Esophagus (tissue), 2 donors: ENCODE measurements around the gene ZNFX1. TPM values are rescaled to one million over a fixed set of nuclear protein-coding genes. Genes with fewer than 3 reads are reported as not detected.

Experiments
- H3K27ac ChIP-seq, 2 donors: one replicate each; pipeline ENCODE4 v1.5.1; 2013; ENCODE audit warnings: low read depth in 2 of 2, mild to moderate bottlenecking in 2 of 2, inconsistent platforms in 1 of 2, low read length in 1 of 2, moderate library complexity in 1 of 2
- H3K27me3 ChIP-seq, 2 donors: one replicate each; pipeline ENCODE4 v1.6.1; 2013; ENCODE audit warnings: low read length in 2 of 2, control low read depth in 1 of 2, mild to moderate bottlenecking in 1 of 2; ENCODE audit not compliant: insufficient read depth in 2 of 2, control insufficient read depth in 1 of 2
- H3K36me3 ChIP-seq, 2 donors: one replicate each; pipeline ENCODE4 v1.6.1; 2013; ENCODE audit warnings: low read length in 1 of 2; ENCODE audit not compliant: control insufficient read depth in 2 of 2, insufficient read depth in 2 of 2
- H3K4me1 ChIP-seq, 2 donors: one replicate each; pipeline ENCODE4 v1.6.1; 2013; ENCODE audit warnings: low read length in 1 of 2; ENCODE audit not compliant: control insufficient read depth in 2 of 2, insufficient read depth in 2 of 2
- H3K4me3 ChIP-seq, 2 donors: one replicate each; pipeline ENCODE4 v1.5.1; 2013; ENCODE audit warnings: low read length in 2 of 2, mild to moderate bottlenecking in 2 of 2, low read depth in 1 of 2, moderate library complexity in 1 of 2
- H3K9me3 ChIP-seq, 2 donors: one replicate each; pipeline ENCODE4 v1.6.1; 2013; ENCODE audit warnings: mild to moderate bottlenecking in 2 of 2, low read depth in 1 of 2, low read length in 1 of 2, moderate library complexity in 1 of 2; ENCODE audit not compliant: control insufficient read depth in 2 of 2, insufficient read depth in 1 of 2
- WGBS, 2 donors: extraction: QIAGEN DNeasy Blood & Tissue Kit; methylation state at CpG; one replicate each; pipeline ENCODE4 v1.1.7; 2013; 5-methylcytosine and 5-hydroxymethylcytosine counted together
- polyA plus RNA-seq, 2 donors: library from polyadenylated mRNA; stranded (reverse); fragments of 200-250 nt; gene quantifications; one replicate each; pipeline ENCODE4 v1.2.3, GENCODE V29; 2013
- donor health status: healthy with polysubstance abuse.
- donor health status: Bipolar disorder and iron deficiency.

ZNFX1 gene
- polyA plus RNA-seq: 1 to 10 TPM; 4.4 to 5.2 TPM

- whole genome bisulfite sequencing, 2 donors: 0 to 1% methylated on average over 79 to 80 of the region's 80 CpGs
- Histone ChIP-seq H3K27ac (peak within 1 kb of the TSS; percentile 98 to 99), H3K36me3 (peaks cover 16 to 21% of the 10 kb centered on the region in 2 donors), H3K9me3 (peaks cover 2 to 4% of the 10 kb centered on the region in 2 donors), H3K4me3 (peak within 1 kb of the TSS; percentile 95 to 100), H3K4me1 (peaks cover 0 to 4% of the 10 kb centered on the region in 2 donors), H3K27me3 (no peaks in the 10 kb centered on the region)
Observed at GRCh38 chr20:49278036-49278817, at the start of gene ZNFX1. TSS of gene ZNFX1 (minus strand) at chr20:49278057. CDS start at chr20:49275839, 2,218 bp downstream.

- peak overlapping the region in 1 of 2 donors; percentile 26 for H3K27ac ChIP-seq
- no peaks in the 10 kb centered on the region for H3K27me3 ChIP-seq
- H3K9me3 ChIP-seq: no peaks in the 10 kb centered on the region
- 25 to 43% methylated on average over 10 of the region's 10 CpGs for WGBS, 2 donors
- H3K4me3 ChIP-seq: no peak overlapping the region
- no peaks in the 10 kb centered on the region for H3K36me3 ChIP-seq
- no peaks in the 10 kb centered on the region for H3K4me1 ChIP-seq
Observed at GRCh38 chr20:49326026-49326425, 48.2 kb upstream of the ZNFX1 start.

GRCh38 chr20:49324306-49324705 lies 46.4 kb upstream of the ZNFX1 start:
- Histone ChIP-seq H3K36me3 (no peaks in the 10 kb centered on the region), H3K27me3 (peaks cover 0 to 4% of the 10 kb centered on the region in 2 donors), H3K4me1 (no peaks in the 10 kb centered on the region), H3K4me3 (no peak overlapping the region), H3K27ac (peak overlapping the region in 1 of 2 donors; percentile 58), H3K9me3 (no peaks in the 10 kb centered on the region)
- WGBS, 2 donors: 86 to 88% methylated on average over 5 of the region's 5 CpGs

DNA sequence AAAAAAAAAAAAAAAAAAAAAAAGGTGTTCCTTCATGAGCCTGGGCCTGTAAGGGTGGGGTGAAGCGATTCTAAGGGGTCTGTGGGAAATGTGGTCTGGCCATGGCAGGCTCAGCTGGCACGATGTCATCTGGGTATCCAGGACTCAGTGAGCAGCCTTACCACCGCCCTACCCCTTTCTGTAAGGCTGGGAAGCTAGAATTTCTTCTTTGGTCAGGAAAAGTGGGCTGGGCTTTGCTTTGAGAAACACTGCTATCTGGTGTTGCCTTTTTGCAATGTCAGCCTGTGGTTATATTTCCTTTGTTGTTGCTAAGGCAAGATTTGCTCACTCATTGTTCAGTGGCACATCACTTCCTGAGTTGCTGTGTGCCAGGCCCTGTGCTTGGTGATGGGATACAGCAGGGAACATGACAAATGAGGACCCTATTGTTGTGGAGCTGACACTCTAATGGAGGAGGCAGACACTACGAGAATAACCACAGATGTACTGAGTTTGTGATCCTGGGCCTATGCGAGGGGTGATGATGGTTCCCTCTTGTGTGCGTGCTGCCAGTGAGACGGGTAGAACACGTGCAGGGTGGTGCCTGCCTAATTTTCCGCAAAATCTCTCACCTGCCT lies 45.9 kb upstream of the ZNFX1 start:
- WGBS, 2 donors: 46 to 50% methylated on average over 9 of the region's 9 CpGs
- H3K9me3 ChIP-seq: peaks cover 0 to 2% of the 10 kb centered on the region in 2 donors
- peaks cover 0 to 6% of the 10 kb centered on the region in 2 donors for H3K27me3 ChIP-seq
- H3K27ac ChIP-seq: peak overlapping the region in 1 of 2 donors; percentile 58
- H3K4me1 ChIP-seq: peaks cover under 1 to 3% of the 10 kb centered on the region in 2 donors
- H3K36me3 ChIP-seq: no peaks in the 10 kb centered on the region
- H3K4me3 ChIP-seq: no peak overlapping the region

DNA sequence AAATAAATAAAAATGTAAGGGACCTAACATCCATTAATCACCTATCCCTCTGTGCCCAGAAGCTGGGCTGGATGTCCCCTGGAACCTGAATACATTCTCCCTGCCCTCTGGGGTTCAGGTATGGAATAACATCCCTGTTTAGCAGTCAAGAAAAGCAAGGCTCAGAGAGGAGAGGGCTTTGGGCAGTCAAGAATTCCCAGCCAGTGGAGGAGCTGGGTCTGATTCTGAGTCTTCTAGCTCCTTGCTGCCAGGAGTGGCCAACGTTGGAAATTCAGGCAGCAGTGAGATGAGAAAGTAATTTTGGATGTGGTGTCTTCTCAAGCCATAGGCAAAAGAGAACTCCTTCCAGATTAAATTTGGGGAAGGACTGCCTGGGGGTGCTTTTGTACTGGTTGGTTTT lies 42.6 kb upstream of the ZNFX1 start:
- H3K36me3 ChIP-seq: no peaks in the 10 kb centered on the region
- H3K4me3 ChIP-seq: no peak overlapping the region
- 0 to 2% methylated on average over 1 of the region's 1 CpG for WGBS, 2 donors
- H3K27me3 ChIP-seq: peaks cover 2 to 12% of the 10 kb centered on the region in 2 donors
- H3K4me1 ChIP-seq: peaks cover 3 to 10% of the 10 kb centered on the region in 2 donors
- peaks cover 0 to 5% of the 10 kb centered on the region in 2 donors for H3K9me3 ChIP-seq
- H3K27ac ChIP-seq: no peak overlapping the region

DNA sequence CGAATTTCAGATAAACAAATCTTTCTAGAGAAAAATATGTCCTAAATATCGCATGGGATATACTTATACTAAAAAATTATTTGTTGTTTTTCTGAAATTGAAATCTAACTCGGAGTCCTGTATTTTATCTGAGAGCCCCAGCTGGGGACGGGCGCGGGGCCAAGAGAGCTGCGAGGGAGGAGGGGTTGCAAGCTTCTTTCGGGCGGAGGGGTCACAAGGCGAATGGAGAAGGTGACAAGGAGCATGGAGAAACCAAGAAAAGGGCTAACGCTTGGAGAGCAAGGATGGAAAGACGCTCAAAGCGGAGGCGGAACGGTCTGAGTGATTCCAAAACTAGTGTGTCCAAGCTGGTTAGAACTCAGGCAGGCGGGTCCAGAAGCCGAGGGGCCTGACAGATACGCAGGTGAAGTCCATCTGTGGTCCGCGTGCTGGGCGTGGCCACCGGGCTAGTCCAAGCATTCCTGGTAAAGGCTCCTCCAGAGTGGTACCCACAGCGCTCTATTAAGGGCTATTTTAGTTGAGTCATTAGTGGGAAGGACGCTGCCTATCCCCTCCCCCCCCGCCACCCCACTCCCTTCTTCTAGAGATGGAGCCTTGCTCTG lies 41.5 kb upstream of the ZNFX1 start:
- Histone ChIP-seq H3K27me3 (peaks cover 2 to 12% of the 10 kb centered on the region in 2 donors), H3K9me3 (peaks cover 0 to 5% of the 10 kb centered on the region in 2 donors), H3K4me3 (peak overlapping the region in 1 of 2 donors; percentile 39), H3K4me1 (peaks cover 3 to 10% of the 10 kb centered on the region in 2 donors), H3K27ac (no peak overlapping the region), H3K36me3 (no peaks in the 10 kb centered on the region)
- WGBS, 2 donors: 16 to 20% methylated on average over 25 of the region's 25 CpGs

DNA sequence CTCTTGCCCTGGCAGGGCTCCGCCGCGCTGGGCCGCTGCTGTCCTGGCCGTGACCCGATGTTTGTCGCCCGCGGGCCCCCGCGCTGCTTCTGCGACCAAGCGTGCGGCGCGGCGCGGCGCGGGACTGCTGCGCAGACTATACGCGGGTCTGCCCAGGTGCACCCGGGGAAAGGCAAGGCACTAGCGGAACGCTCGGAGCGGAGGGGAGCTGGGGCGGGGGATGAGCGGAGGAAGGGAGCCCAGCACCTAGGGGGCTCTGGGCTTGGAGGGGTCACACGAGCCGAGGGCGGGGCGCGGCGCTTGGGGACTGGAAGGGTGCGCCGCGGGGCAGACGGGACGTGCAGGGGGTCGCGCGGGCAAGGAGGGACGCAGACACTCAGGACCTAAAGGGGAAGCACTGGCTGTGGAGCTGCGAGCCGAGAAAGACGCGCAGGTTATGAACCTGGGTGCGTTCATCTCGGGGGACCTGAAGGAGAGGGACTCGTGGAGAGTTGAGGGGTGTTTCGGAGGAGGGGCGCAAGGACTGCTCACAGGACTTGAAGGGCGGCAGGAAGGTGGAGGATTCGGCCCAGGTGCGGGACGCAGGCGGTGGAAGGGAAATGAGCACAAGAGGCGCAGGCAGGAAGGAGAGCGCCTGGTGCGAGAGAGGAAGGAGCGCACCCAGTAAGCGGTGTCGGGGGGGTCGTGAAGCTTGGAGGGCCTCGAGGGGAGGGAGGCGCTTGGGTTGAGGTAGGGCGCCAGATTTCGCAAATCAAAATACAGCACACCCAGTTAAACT lies 40.8 kb upstream of the ZNFX1 start:
- H3K27me3 ChIP-seq: peaks cover 2 to 12% of the 10 kb centered on the region in 2 donors
- peak overlapping the region in 1 of 2 donors; percentile 39 for H3K4me3 ChIP-seq
- H3K36me3 ChIP-seq: no peaks in the 10 kb centered on the region
- H3K9me3 ChIP-seq: peaks cover 0 to 5% of the 10 kb centered on the region in 2 donors
- WGBS, 2 donors: 3 to 4% methylated on average over 59 to 70 of the region's 70 CpGs
- H3K27ac ChIP-seq: no peak overlapping the region
- H3K4me1 ChIP-seq: peaks cover 3 to 10% of the 10 kb centered on the region in 2 donors

GRCh38 chr20:49318091-49318429 lies 40.2 kb upstream of the ZNFX1 start:
- Histone ChIP-seq H3K4me3 (peak overlapping the region in 1 of 2 donors; percentile 39), H3K4me1 (peaks cover 3 to 10% of the 10 kb centered on the region in 2 donors), H3K9me3 (peaks cover 0 to 5% of the 10 kb centered on the region in 2 donors), H3K36me3 (no peaks in the 10 kb centered on the region), H3K27ac (no peak overlapping the region), H3K27me3 (peaks cover 2 to 12% of the 10 kb centered on the region in 2 donors)
- WGBS, 2 donors: 8 to 9% methylated on average over 15 to 23 of the region's 23 CpGs

DNA sequence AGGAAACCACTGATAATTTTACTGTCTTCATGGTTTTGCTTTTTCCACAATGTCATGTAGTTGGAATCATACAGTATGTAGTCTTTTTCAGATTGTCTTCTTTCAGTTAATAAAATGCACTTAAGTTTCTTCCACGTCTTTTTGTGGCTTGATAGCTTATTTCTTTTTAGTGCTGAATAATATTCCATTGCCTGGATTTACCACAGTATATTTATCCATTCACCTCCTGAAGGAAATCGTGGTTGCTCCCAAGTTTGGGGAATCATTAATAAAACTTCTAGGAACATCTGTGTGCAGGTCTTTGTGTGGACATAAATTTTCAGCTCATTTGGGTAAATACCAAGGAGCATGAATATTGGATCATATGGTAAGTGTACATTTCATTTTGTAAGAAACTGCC lies 38.8 kb upstream of the ZNFX1 start:
- peaks cover 0 to 5% of the 10 kb centered on the region in 2 donors for H3K9me3 ChIP-seq
- WGBS, 2 donors: 72 to 83% methylated on average over 2 of the region's 2 CpGs
- H3K27ac ChIP-seq: no peak overlapping the region
- H3K4me3 ChIP-seq: no peak overlapping the region
- no peaks in the 10 kb centered on the region for H3K36me3 ChIP-seq
- peaks cover 3 to 10% of the 10 kb centered on the region in 2 donors for H3K4me1 ChIP-seq
- peaks cover 2 to 12% of the 10 kb centered on the region in 2 donors for H3K27me3 ChIP-seq
